ENCODE data around the gene DMTF1.

Gene DMTF1

DNA sequence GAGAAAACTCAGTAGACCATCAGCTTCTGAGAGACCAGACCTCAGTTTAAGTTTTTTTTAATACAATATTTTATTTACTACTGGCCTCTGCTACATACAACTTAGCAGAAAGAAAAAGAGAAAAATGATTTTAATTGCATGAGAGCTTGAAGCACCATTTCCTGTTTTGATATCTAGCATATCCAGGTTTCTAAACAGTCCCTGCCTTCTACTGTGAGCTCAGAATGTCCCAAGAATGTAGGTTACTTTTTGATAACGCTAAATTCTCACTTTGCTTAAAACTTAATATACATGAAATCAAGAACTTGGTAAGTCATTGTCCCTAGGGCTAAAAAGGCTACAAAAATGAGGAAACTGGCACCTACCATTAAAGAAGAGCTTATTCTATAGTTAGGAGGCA lies 60.2 kb downstream of the DMTF1 start:
- no peak overlapping the region for H3K4me3 ChIP-seq (ENCODE audit: low read depth, low read length)
- H3K9me3 ChIP-seq (ENCODE audit: control insufficient read depth, insufficient read depth, low read depth, low read length) = no peaks in the 10 kb centered on the region
- TF ChIP-seq YY1 (tag by site-specific recombination; IDR thresholded peaks at IDR 0.05) = no peak
- no peak for TF ChIP-seq GLI4 (tag by site-specific recombination; IDR thresholded peaks at IDR 0.05)
- TF ChIP-seq, protein P1, sequence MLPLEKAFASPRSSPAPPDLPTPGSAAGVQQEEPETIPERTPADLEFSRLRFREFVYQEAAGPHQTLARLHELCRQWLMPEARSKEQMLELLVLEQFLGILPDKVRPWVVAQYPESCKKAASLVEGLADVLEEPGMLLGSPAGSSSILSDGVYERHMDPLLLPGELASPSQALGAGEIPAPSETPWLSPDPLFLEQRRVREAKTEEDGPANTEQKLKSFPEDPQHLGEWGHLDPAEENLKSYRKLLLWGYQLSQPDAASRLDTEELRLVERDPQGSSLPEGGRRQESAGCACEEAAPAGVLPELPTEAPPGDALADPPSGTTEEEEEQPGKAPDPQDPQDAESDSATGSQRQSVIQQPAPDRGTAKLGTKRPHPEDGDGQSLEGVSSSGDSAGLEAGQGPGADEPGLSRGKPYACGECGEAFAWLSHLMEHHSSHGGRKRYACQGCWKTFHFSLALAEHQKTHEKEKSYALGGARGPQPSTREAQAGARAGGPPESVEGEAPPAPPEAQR (tag by site-specific recombination; IDR thresholded peaks at IDR 0.05) = no peak
- TF ChIP-seq ZNF10 (tag by site-specific recombination; IDR thresholded peaks at IDR 0.05) = no peak
- TF ChIP-seq, protein P2, sequence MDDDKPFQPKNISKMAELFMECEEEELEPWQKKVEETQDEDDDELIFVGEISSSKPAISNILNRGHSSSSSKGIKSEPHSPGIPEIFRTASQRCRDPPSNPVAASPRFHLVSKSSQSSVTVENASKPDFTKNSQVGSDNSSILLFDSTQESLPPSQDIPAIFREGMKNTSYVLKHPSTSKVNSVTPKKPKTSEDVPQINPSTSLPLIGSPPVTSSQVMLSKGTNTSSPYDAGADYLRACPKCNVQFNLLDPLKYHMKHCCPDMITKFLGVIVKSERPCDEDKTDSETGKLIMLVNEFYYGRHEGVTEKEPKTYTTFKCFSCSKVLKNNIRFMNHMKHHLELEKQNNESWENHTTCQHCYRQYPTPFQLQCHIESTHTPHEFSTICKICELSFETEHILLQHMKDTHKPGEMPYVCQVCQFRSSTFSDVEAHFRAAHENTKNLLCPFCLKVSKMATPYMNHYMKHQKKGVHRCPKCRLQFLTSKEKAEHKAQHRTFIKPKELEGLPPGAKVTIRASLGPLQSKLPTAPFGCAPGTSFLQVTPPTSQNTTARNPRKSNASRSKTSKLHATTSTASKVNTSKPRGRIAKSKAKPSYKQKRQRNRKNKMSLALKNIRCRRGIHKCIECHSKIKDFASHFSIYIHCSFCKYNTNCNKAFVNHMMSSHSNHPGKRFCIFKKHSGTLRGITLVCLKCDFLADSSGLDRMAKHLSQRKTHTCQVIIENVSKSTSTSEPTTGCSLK (tag by site-specific recombination; IDR thresholded peaks at IDR 0.05) = no peak
- TF ChIP-seq ZNF677 (tag by site-specific recombination; IDR thresholded peaks at IDR 0.05) = no peak
- TF ChIP-seq, protein P3, sequence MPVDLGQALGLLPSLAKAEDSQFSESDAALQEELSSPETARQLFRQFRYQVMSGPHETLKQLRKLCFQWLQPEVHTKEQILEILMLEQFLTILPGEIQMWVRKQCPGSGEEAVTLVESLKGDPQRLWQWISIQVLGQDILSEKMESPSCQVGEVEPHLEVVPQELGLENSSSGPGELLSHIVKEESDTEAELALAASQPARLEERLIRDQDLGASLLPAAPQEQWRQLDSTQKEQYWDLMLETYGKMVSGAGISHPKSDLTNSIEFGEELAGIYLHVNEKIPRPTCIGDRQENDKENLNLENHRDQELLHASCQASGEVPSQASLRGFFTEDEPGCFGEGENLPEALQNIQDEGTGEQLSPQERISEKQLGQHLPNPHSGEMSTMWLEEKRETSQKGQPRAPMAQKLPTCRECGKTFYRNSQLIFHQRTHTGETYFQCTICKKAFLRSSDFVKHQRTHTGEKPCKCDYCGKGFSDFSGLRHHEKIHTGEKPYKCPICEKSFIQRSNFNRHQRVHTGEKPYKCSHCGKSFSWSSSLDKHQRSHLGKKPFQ (tag by site-specific recombination; IDR thresholded peaks at IDR 0.05) = no peak
- no peak for TF ChIP-seq ZEB2 (tag by site-specific recombination; IDR thresholded peaks at IDR 0.05)
- ChIA-PET CTCF (interaction anchor here (0.6 to 0.9 kb wide), 3 partner anchors 9 to 126 kb away, joined by 3 read pairs; no protein-coding TSS in a partner anchor), POLR2A (no interaction called here)
- H3K27ac ChIP-seq (ENCODE audit: extremely low read depth, low read depth, low read length) = no peak overlapping the region
- H3K4me1 ChIP-seq (ENCODE audit: control insufficient read depth, insufficient read depth, low read length) = no peaks in the 10 kb centered on the region; the same call in 1 of the 2 replicates
- peaks cover 0 to 17% of the 10 kb centered on the region in 2 experiments; a peak in 2 of 3 replicates for H3K36me3 ChIP-seq (ENCODE audit: control insufficient read depth in 2 of 2, insufficient read depth in 1 of 2, low read length in 2 of 2)

DNA sequence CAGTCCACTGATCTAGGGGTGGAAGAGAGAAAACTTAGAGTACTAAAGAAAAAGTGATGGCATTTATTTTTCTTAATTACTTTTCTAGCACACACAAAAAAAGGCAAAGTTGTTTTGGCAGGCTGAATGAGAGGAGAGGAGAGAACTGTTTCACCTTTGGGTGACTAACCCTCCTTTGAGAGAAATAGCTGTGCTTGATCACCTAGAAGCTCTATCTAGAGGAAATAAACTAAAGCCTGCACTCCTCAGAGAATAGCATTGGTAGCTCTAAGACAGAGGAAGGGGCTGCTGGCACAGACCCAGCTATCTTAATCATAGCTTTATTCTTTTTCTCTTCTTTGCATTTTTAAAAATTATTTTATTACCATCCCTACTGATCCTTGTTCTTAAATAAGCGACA lies 61.0 kb downstream of the DMTF1 start:
- H3K4me3 ChIP-seq (ENCODE audit: low read depth, low read length) = no peak overlapping the region
- POLR2A ChIA-PET = no interaction called here
- H3K9me3 ChIP-seq (ENCODE audit: control insufficient read depth, insufficient read depth, low read depth, low read length) = no peaks in the 10 kb centered on the region
- no peak overlapping the region for H3K27ac ChIP-seq (ENCODE audit: extremely low read depth, low read depth, low read length)
- CTCF ChIA-PET = interaction anchor here (0.6 to 1.3 kb wide), 3 partner anchors 9 to 572 kb away, joined by 3 to 4 read pairs (median 3); no protein-coding TSS in a partner anchor
- no peaks in the 10 kb centered on the region; the same call in 1 of the 2 replicates for H3K4me1 ChIP-seq (ENCODE audit: control insufficient read depth, insufficient read depth, low read length)
- H3K36me3 ChIP-seq (ENCODE audit: control insufficient read depth in 2 of 2, insufficient read depth in 1 of 2, low read length in 2 of 2) = peaks cover 0 to 20% of the 10 kb centered on the region in 2 experiments; a peak in 2 of 3 replicates
- no peak for TF ChIP-seq ZNF423 (tag by site-specific recombination; IDR thresholded peaks at IDR 0.05)
- no peak for TF ChIP-seq ZNF23 (tag by site-specific recombination; IDR thresholded peaks at IDR 0.05; ENCODE audit: borderline replicate concordance)
- no peak for TF ChIP-seq ZNF48 (tag by site-specific recombination; IDR thresholded peaks at IDR 0.05)
- TF ChIP-seq SCRT2 (tag by site-specific recombination; IDR thresholded peaks at IDR 0.05) = no peak
- TF ChIP-seq, protein P4, sequence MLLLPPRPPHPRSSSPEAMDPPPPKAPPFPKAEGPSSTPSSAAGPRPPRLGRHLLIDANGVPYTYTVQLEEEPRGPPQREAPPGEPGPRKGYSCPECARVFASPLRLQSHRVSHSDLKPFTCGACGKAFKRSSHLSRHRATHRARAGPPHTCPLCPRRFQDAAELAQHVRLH (tag by site-specific recombination; IDR thresholded peaks at IDR 0.05) = no peak
- no peak for TF ChIP-seq ZNF274 (IDR thresholded peaks at IDR 0.05; ENCODE audit: low read length)
- no peak for TF ChIP-seq ZNF274 (tag by site-specific recombination; IDR thresholded peaks at IDR 0.05; ENCODE audit: borderline replicate concordance)
- TF ChIP-seq KLF10 (tag by site-specific recombination; IDR thresholded peaks at IDR 0.05) = no peak
- no peak for TF ChIP-seq ZNF660 (tag by site-specific recombination; IDR thresholded peaks at IDR 0.05)
- TF ChIP-seq ZNF16 (tag by site-specific recombination; IDR thresholded peaks at IDR 0.05; ENCODE audit: low read depth) = no peak
- no peak for TF ChIP-seq ZNF335 (tag by site-specific recombination; conservative IDR thresholded peaks at IDR 0.05)
- no peak for TF ChIP-seq ZNF155 (tag by site-specific recombination; IDR thresholded peaks at IDR 0.05)
- no peak for TF ChIP-seq ZSCAN16 (tag by site-specific recombination; IDR thresholded peaks at IDR 0.05)
- no peak for TF ChIP-seq KLF16 (tag by site-specific recombination; IDR thresholded peaks at IDR 0.05)
- no peak for TF ChIP-seq ZNF76 (tag by site-specific recombination; IDR thresholded peaks at IDR 0.05; ENCODE audit: borderline replicate concordance, low read depth)
- no peak for TF ChIP-seq EGR2 (tag by site-specific recombination; IDR thresholded peaks at IDR 0.05; ENCODE audit: low read depth)
- TF ChIP-seq, protein P5, sequence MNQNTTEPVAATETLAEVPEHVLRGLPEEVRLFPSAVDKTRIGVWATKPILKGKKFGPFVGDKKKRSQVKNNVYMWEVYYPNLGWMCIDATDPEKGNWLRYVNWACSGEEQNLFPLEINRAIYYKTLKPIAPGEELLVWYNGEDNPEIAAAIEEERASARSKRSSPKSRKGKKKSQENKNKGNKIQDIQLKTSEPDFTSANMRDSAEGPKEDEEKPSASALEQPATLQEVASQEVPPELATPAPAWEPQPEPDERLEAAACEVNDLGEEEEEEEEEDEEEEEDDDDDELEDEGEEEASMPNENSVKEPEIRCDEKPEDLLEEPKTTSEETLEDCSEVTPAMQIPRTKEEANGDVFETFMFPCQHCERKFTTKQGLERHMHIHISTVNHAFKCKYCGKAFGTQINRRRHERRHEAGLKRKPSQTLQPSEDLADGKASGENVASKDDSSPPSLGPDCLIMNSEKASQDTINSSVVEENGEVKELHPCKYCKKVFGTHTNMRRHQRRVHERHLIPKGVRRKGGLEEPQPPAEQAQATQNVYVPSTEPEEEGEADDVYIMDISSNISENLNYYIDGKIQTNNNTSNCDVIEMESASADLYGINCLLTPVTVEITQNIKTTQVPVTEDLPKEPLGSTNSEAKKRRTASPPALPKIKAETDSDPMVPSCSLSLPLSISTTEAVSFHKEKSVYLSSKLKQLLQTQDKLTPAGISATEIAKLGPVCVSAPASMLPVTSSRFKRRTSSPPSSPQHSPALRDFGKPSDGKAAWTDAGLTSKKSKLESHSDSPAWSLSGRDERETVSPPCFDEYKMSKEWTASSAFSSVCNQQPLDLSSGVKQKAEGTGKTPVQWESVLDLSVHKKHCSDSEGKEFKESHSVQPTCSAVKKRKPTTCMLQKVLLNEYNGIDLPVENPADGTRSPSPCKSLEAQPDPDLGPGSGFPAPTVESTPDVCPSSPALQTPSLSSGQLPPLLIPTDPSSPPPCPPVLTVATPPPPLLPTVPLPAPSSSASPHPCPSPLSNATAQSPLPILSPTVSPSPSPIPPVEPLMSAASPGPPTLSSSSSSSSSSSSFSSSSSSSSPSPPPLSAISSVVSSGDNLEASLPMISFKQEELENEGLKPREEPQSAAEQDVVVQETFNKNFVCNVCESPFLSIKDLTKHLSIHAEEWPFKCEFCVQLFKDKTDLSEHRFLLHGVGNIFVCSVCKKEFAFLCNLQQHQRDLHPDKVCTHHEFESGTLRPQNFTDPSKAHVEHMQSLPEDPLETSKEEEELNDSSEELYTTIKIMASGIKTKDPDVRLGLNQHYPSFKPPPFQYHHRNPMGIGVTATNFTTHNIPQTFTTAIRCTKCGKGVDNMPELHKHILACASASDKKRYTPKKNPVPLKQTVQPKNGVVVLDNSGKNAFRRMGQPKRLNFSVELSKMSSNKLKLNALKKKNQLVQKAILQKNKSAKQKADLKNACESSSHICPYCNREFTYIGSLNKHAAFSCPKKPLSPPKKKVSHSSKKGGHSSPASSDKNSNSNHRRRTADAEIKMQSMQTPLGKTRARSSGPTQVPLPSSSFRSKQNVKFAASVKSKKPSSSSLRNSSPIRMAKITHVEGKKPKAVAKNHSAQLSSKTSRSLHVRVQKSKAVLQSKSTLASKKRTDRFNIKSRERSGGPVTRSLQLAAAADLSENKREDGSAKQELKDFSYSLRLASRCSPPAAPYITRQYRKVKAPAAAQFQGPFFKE (tag by site-specific recombination; IDR thresholded peaks at IDR 0.05; ENCODE audit: borderline replicate concordance) = no peak

Measured in HEK293 (cell line).